Stimulated activated naive CD8-positive, alpha-beta T cell treated with anti-CD3 and anti-CD28 coated beads, Interleukin-15, Interleukin-2, amounts not matched to agents 100 U/mL and 50 U/mL, for 24 hours (primary cell): ENCODE data around the gene SGPL1.
A peak's percentile ranks its signal among the peaks of the same experiment; 100 is the strongest.

Experiments
- ATAC-seq: fragments of 150-1000 bp; cut with Tn5 transposase; one replicate; pipeline ENCODE4 v1.10.0; 2021
- DNase-seq: peaks from one replicate; pipeline ENCODE4 v3.0.0; 2021

Gene SGPL1

GRCh38 chr10:70925377-70926225 is 109.9 kb downstream of the SGPL1 start:
- peak; percentile 73 for DNase-seq
- ATAC-seq, result peak; percentile 60

- DNase-seq, result no peak
- ATAC-seq, result no peak
Observed at GRCh38 chr10:70926226-70927000, 110.7 kb downstream of the SGPL1 start.

GRCh38 chr10:70927189-70927943 is 111.6 kb downstream of the SGPL1 start:
- no peak for DNase-seq
- ATAC-seq, result no peak

- no peak for DNase-seq
- ATAC-seq, result no peak
Observed at GRCh38 chr10:70928140-70928539, 112.4 kb downstream of the SGPL1 start.

GRCh38 chr10:70930263-70931000 is 114.7 kb downstream of the SGPL1 start:
- ATAC-seq (no peak), DNase-seq (no peak)
